ENCODE results near the gene TNS3. TPM values are rescaled to one million over a fixed set of nuclear protein-coding genes. Genes with fewer than 3 reads are reported as not detected.

The TNS3 gene
- total and polyA plus RNA-seq, 2 donors (not counting 1 experiment from before 2014, with no cell fraction given): 11.4 to 77.5 TPM

DNA sequence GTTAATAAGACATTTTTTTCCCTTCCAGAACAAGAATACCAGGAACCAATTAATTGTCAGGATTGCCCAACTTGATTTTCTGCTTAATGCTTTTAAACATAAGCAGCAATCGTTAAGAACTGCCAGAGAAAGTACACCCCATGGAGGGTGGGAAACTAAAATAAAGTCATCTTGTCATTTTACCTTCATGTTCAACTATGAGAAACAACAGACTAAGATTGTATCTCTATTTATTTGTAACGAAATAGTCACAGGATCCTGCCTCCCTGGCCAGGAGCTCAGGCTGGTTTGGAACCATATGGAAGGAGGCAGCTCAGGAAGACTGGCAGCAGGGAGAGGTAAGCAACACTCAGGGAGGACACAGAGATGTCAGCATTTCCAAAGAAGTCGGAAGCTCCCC is 129.6 kb downstream of the TNS3 start:
- Histone ChIP-seq H2AFZ (ENCODE audit: insufficient read depth, low read depth, low read length, poor library complexity, severe bottlenecking) (no peak overlapping the region), H3K36me3 (replicated peaks in 1 of 2; ENCODE audit: control extremely low read depth in 1 of 2, control insufficient read depth in 1 of 2, extremely low read depth in 1 of 2, insufficient read depth in 2 of 2, low read length in 1 of 2) (peaks cover 1 to 3% of the 10 kb centered on the region in 2 experiments), H4K20me1 (ENCODE audit: control insufficient read depth, insufficient read depth, low read length, poor library complexity, severe bottlenecking) (peaks cover 5% of the 10 kb centered on the region), H3K9me3 (ENCODE audit: control extremely low read depth in 1 of 3, control insufficient read depth in 2 of 3, insufficient read depth in 1 of 3, low read length in 2 of 3) (no peaks in the 10 kb centered on the region), H3K27me3 (replicated peaks in 1 of 4; ENCODE audit: control extremely low read depth in 1 of 4, control insufficient read depth in 3 of 4, insufficient read depth in 4 of 4, low read length in 3 of 4) (no peaks in the 10 kb centered on the region), H3K4me2 (replicated peaks; ENCODE audit: low read depth, low read length, poor library complexity, severe bottlenecking) (no peak overlapping the region), H3K79me2 (ENCODE audit: control insufficient read depth, insufficient read depth, low read length) (peaks cover 9% of the 10 kb centered on the region), H3K9ac (ENCODE audit: low read length) (no peak overlapping the region), H3K4me1 (ENCODE audit: control insufficient read depth in 2 of 2, insufficient read depth in 2 of 2, low read length in 2 of 2) (peaks cover 2 to 11% of the 10 kb centered on the region in 2 donors), H3K4me3 (ENCODE audit: control extremely low read depth in 1 of 5, extremely low read depth in 1 of 5, insufficient read depth in 1 of 5, low read depth in 2 of 5, low read length in 4 of 5) (no peak overlapping the region), H3K27ac (ENCODE audit: low read length in 2 of 2) (no peak overlapping the region)
- peaks cover 19% of the 10 kb centered on the region for H3K4me1 Mint-ChIP-seq
- POLR2A ChIA-PET: no interaction called here
- TF ChIP-seq, protein P1, sequence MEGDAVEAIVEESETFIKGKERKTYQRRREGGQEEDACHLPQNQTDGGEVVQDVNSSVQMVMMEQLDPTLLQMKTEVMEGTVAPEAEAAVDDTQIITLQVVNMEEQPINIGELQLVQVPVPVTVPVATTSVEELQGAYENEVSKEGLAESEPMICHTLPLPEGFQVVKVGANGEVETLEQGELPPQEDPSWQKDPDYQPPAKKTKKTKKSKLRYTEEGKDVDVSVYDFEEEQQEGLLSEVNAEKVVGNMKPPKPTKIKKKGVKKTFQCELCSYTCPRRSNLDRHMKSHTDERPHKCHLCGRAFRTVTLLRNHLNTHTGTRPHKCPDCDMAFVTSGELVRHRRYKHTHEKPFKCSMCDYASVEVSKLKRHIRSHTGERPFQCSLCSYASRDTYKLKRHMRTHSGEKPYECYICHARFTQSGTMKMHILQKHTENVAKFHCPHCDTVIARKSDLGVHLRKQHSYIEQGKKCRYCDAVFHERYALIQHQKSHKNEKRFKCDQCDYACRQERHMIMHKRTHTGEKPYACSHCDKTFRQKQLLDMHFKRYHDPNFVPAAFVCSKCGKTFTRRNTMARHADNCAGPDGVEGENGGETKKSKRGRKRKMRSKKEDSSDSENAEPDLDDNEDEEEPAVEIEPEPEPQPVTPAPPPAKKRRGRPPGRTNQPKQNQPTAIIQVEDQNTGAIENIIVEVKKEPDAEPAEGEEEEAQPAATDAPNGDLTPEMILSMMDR (IDR thresholded peaks at IDR 0.05): no peak
- TF ChIP-seq EZH2 (IDR thresholded peaks at IDR 0.05; ENCODE audit: borderline replicate concordance, insufficient read depth, low read depth, low read length, poor library complexity, severe bottlenecking): no peak
- H3K27me3 Mint-ChIP-seq: no peaks in the 10 kb centered on the region
- WGBS (ENCODE audit: insufficient coverage): 87% methylated on average over 2 of the region's 3 CpGs
- H3K27ac Mint-ChIP-seq: no peak overlapping the region
- CTCF ChIA-PET: interaction anchor here (0.8 to 1.4 kb wide), 3 partner anchors 7 to 186 kb away, joined by 3 read pairs; no protein-coding TSS in a partner anchor
- DNase-seq (no peak), ATAC-seq (ENCODE audit: low read depth) (no peak)
- no peak overlapping the region for H3K4me3 Mint-ChIP-seq
- no peaks in the 10 kb centered on the region for H3K9me3 Mint-ChIP-seq (ENCODE audit: insufficient read depth)
- intact Hi-C loops (cut with micrococcal nuclease): no loop called here

DNA sequence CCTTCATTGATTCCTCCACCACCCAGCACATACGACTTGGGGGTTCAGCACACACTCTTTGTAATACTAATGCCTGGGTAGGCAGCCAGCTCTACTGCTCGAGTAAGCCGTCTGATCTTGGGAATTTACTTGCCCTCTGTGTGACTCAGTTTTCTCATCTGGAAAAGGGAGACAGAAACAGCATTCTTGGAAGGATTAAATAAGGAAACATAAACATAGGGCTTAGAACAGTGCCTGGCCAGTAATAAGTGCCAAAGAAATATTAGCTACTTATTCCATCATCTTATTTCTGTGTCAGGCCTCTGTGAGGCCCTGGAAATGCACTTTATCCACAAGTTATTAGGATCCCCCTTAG is 130.1 kb downstream of the TNS3 start:
- H3K27me3 Mint-ChIP-seq: no peaks in the 10 kb centered on the region
- no peak overlapping the region for H3K4me3 Mint-ChIP-seq
- H3K4me3 ChIP-seq (ENCODE audit: control extremely low read depth in 1 of 5, extremely low read depth in 1 of 5, insufficient read depth in 1 of 5, low read depth in 2 of 5, low read length in 4 of 5): no peak overlapping the region
- H3K4me2 ChIP-seq (replicated peaks; ENCODE audit: low read depth, low read length, poor library complexity, severe bottlenecking): no peak overlapping the region
- H3K4me1 ChIP-seq (ENCODE audit: control insufficient read depth in 2 of 2, insufficient read depth in 2 of 2, low read length in 2 of 2): peaks cover 2 to 11% of the 10 kb centered on the region in 2 donors
- H3K27ac Mint-ChIP-seq: no peak overlapping the region
- POLR2A ChIA-PET: no interaction called here
- no peak for DNase-seq
- H4K20me1 ChIP-seq (ENCODE audit: control insufficient read depth, insufficient read depth, low read length, poor library complexity, severe bottlenecking): peaks cover 5% of the 10 kb centered on the region
- intact Hi-C loops (cut with micrococcal nuclease): no loop called here
- no peak overlapping the region for H3K9ac ChIP-seq (ENCODE audit: low read length)
- no peaks in the 10 kb centered on the region for H3K9me3 ChIP-seq (ENCODE audit: control extremely low read depth in 1 of 3, control insufficient read depth in 2 of 3, insufficient read depth in 1 of 3, low read length in 2 of 3)
- no peak for TF ChIP-seq EZH2 (IDR thresholded peaks at IDR 0.05; ENCODE audit: borderline replicate concordance, insufficient read depth, low read depth, low read length, poor library complexity, severe bottlenecking)
- TF ChIP-seq, protein P1 (IDR thresholded peaks at IDR 0.05): no peak
- no peak for ATAC-seq (ENCODE audit: low read depth)
- peaks cover 9% of the 10 kb centered on the region for H3K79me2 ChIP-seq (ENCODE audit: control insufficient read depth, insufficient read depth, low read length)
- 93% methylated on average over 3 of the region's 3 CpGs for WGBS (ENCODE audit: insufficient coverage)
- H3K4me1 Mint-ChIP-seq: peaks cover 21% of the 10 kb centered on the region
- H3K27ac ChIP-seq (ENCODE audit: low read length in 2 of 2): no peak overlapping the region
- H3K9me3 Mint-ChIP-seq (ENCODE audit: insufficient read depth): no peaks in the 10 kb centered on the region
- CTCF ChIA-PET: interaction anchor here (0.8 kb wide), 2 partner anchors 97 to 185 kb away, joined by 3 read pairs; no protein-coding TSS in a partner anchor
- peaks cover 2 to 3% of the 10 kb centered on the region in 2 experiments for H3K36me3 ChIP-seq (replicated peaks in 1 of 2; ENCODE audit: control extremely low read depth in 1 of 2, control insufficient read depth in 1 of 2, extremely low read depth in 1 of 2, insufficient read depth in 2 of 2, low read length in 1 of 2)
- no peak overlapping the region for H2AFZ ChIP-seq (ENCODE audit: insufficient read depth, low read depth, low read length, poor library complexity, severe bottlenecking)
- H3K27me3 ChIP-seq (replicated peaks in 1 of 4; ENCODE audit: control extremely low read depth in 1 of 4, control insufficient read depth in 3 of 4, insufficient read depth in 4 of 4, low read length in 3 of 4): no peaks in the 10 kb centered on the region

Measured in B cell (primary cell).